Liver (tissue), 9 donors: ENCODE data around the gene GSTO2. TPM values are rescaled to one million over a fixed set of nuclear protein-coding genes. Genes with fewer than 3 reads are reported as not detected.

ENCODE experiments used
- DNase-seq: peaks from one replicate; pipeline ENCODE4 v3.0.0-alpha.2; 2017; ENCODE audit warnings: low spot score
- H3K27ac ChIP-seq, 2 donors: one replicate each; pipeline ENCODE4 v1.7.0; 2013; ENCODE audit warnings: inconsistent platforms in 2 of 2, low read length in 2 of 2, control low read depth in 1 of 2, low read depth in 1 of 2, mild to moderate bottlenecking in 1 of 2
- H3K27me3 ChIP-seq, 4 donors: one replicate each; pipeline versions ENCODE4 v1.6.1 to v1.7.0; 2013; ENCODE audit warnings: low read length in 3 of 4, inconsistent platforms in 1 of 4, mild to moderate bottlenecking in 1 of 4, moderate library complexity in 1 of 4; ENCODE audit not compliant: control insufficient read depth in 4 of 4, insufficient read depth in 4 of 4
- H3K36me3 ChIP-seq, 4 donors: one replicate each; pipeline versions ENCODE4 v1.6.1 to v1.7.0; 2013; ENCODE audit warnings: low read length in 3 of 4, mild to moderate bottlenecking in 3 of 4, low read depth in 1 of 4, moderate library complexity in 1 of 4; ENCODE audit not compliant: control insufficient read depth in 4 of 4, insufficient read depth in 3 of 4
- H3K4me1 ChIP-seq, 4 donors: one replicate each; pipeline versions ENCODE4 v1.6.1 to v1.7.0; 2013; ENCODE audit warnings: low read length in 3 of 4, mild to moderate bottlenecking in 3 of 4, moderate library complexity in 1 of 4; ENCODE audit not compliant: control insufficient read depth in 4 of 4, insufficient read depth in 4 of 4
- H3K4me3 ChIP-seq, 3 donors: one replicate each; pipeline versions ENCODE4 v1.6.1 to v1.7.0; 2013; ENCODE audit warnings: low read length in 3 of 3, control low read depth in 1 of 3, low read depth in 1 of 3, mild to moderate bottlenecking in 1 of 3
- H3K9ac ChIP-seq, 2 donors: one replicate each; pipeline ENCODE4 v1.7.0; 2013; ENCODE audit warnings: low read length in 2 of 2, mild to moderate bottlenecking in 2 of 2, moderate library complexity in 2 of 2, control low read depth in 1 of 2, low read depth in 1 of 2
- H3K9me3 ChIP-seq, 4 donors: one replicate each; pipeline versions ENCODE4 v1.6.1 to v1.7.0; 2013; ENCODE audit warnings: low read length in 3 of 4; ENCODE audit not compliant: control insufficient read depth in 4 of 4
- CTCF ChIP-seq: fragments of 150-350 bp; IDR thresholded peaks from 2 replicates; pipeline ENCODE4 v1.5.1; 2017; ENCODE audit warnings: improper control_type of control experiment, low read depth, low read length; ENCODE audit not compliant: missing input control
- EGR1 ChIP-seq, 2 donors: IDR thresholded peaks; 2 replicates each; pipeline ENCODE4 v1.6.1; 2016 to 2018; ENCODE audit warnings: antibody characterized with exemption in 2 of 2, low read depth in 2 of 2
- FOXA1 ChIP-seq: IDR thresholded peaks from 2 replicates; pipeline ENCODE4 v1.6.1; 2016; ENCODE audit warnings: antibody characterized with exemption
- FOXA2 ChIP-seq: IDR thresholded peaks from 2 replicates; pipeline ENCODE4 v1.6.1; 2016; ENCODE audit warnings: antibody characterized with exemption
- HNF4A ChIP-seq, 2 donors: conservative IDR thresholded peaks; 2 replicates each; pipeline ENCODE4 v1.6.1; 2016; ENCODE audit warnings: antibody characterized with exemption in 2 of 2, mild to moderate bottlenecking in 2 of 2
- HNF4G ChIP-seq: IDR thresholded peaks from 2 replicates; pipeline ENCODE4 v1.6.1; 2016; ENCODE audit warnings: antibody characterized with exemption
- JUND ChIP-seq, 2 donors: IDR thresholded peaks; 2 replicates each; pipeline ENCODE4 v1.6.1; 2016; ENCODE audit warnings: antibody characterized with exemption in 2 of 2
- NR2F2 ChIP-seq: IDR thresholded peaks from 2 replicates; pipeline ENCODE4 v1.6.1; 2016; ENCODE audit warnings: antibody characterized with exemption
- RAD21 ChIP-seq, 2 donors: IDR thresholded peaks; 2 replicates each; pipeline ENCODE4 v1.6.1; 2016; ENCODE audit warnings: antibody characterized with exemption in 2 of 2, mild to moderate bottlenecking in 2 of 2
- RXRA ChIP-seq, 2 donors: IDR thresholded peaks; 2 replicates each; pipeline ENCODE4 v1.6.1; 2017 to 2018; ENCODE audit warnings: antibody characterized with exemption in 2 of 2, mild to moderate bottlenecking in 1 of 2
- SP1 ChIP-seq: IDR thresholded peaks from 2 replicates; pipeline ENCODE4 v1.6.1; 2018; ENCODE audit warnings: antibody characterized with exemption, mild to moderate bottlenecking
- TAF1 ChIP-seq: conservative IDR thresholded peaks from 2 replicates; pipeline ENCODE4 v1.6.1; 2016; ENCODE audit warnings: antibody characterized with exemption, mild to moderate bottlenecking
- YY1 ChIP-seq: IDR thresholded peaks from 2 replicates; pipeline ENCODE4 v1.6.1; 2016; ENCODE audit warnings: antibody characterized with exemption, mild to moderate bottlenecking
- ZBTB33 ChIP-seq: IDR thresholded peaks from 2 replicates; pipeline ENCODE4 v1.6.1; 2016; ENCODE audit warnings: antibody characterized with exemption
- WGBS: extraction: QIAGEN DNeasy Blood & Tissue Kit; methylation state at CpG from one replicate; pipeline ENCODE4 v1.1.7; 2013; 5-methylcytosine and 5-hydroxymethylcytosine counted together
- polyA plus RNA-seq, 2 donors: library from polyadenylated mRNA; stranded (reverse) in 1 of 2; unstranded in 1 of 2; fragments of 200-250 nt in 1 of 2; fragments of >200 nt in 1 of 2; fragmentation: Nextera tagmentation in 1 of 2; extraction: Ambion mirVana in 1 of 2; gene quantifications; one replicate each; pipeline versions ENCODE4 v1.2.1 to v1.2.3, GENCODE V29; 2013 to 2015
- total RNA-seq, 2 donors: library from RNA; depleted of rRNA; stranded (reverse); fragments of >200 nt; gene quantifications; one replicate each; pipeline ENCODE4 v1.2.3, GENCODE V29; 2014
- TF ChIP-seq, protein P1 (sequence below): IDR thresholded peaks from 2 replicates; pipeline ENCODE4 v1.6.1; 2016; ENCODE audit warnings: antibody characterized with exemption
- donor health status: healthy.
- donor health status: healthy.
- donor health status: healthy.
- donor health status: healthy.
- donor health status: healthy.

Gene GSTO2
- total and polyA plus RNA-seq, 4 donors: 1.0 to 4.6 (median 1.7) TPM

DNA sequence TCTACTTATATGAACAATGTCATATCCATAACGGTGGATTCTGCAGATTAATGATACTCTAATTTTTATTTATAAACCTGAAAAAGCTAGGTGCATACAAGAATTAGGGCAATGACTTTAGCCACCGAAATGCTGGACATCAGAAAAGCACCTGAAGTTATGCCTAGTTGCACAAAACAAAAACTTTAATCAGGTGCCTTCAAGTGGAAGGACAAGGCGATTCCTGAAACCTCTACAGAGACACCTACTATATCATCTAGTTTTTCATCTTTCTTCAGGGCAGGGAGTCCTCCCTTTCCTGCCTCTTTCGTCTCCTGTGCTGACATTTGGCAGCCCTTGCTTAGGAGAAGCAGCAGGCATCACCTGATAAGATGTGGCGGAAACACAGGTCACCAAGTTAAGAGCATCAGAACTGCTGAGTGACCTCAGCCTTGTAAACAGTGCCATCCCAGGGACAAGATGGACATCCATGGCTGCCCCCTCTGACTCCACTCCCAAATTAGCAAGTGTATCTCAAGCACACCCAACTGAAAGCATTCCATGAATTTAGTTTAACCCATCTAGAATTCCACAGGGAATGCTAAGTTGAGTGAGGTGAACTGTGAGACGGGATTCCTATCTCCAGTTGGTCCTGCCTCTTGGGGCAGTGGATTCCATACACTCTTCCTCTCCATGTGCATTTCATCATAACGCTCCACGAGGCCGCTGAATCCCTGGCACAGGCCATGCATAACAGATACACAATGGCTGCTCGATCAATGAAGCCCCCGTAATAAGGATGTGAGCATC, 63.5 kb downstream of the GSTO2 start:
- no peak for TF ChIP-seq HNF4A (conservative IDR thresholded peaks at IDR 0.05)
- TF ChIP-seq NR2F2: peak; percentile 51
- WGBS: 83% methylated on average over 11 of the region's 11 CpGs
- Histone ChIP-seq H3K9ac (no peak overlapping the region), H3K4me1 (peaks cover 5 to 32% (median 16%) of the 10 kb centered on the region in 4 donors), H3K27me3 (no peaks in the 10 kb centered on the region), H3K9me3 (no peaks in the 10 kb centered on the region), H3K4me3 (no peak overlapping the region), H3K36me3 (no peaks in the 10 kb centered on the region), H3K27ac (peak overlapping the region; percentile 40 to 53)
- DNase-seq: no peak

- Histone ChIP-seq H3K9me3 (no peaks in the 10 kb centered on the region), H3K4me3 (no peak overlapping the region), H3K27me3 (no peaks in the 10 kb centered on the region), H3K4me1 (peaks cover 5 to 30% (median 10%) of the 10 kb centered on the region in 4 donors), H3K9ac (no peak overlapping the region), H3K27ac (peak overlapping the region; percentile 7 to 53), H3K36me3 (no peaks in the 10 kb centered on the region)
- no peak for DNase-seq
- no peak for TF ChIP-seq ZBTB33
- TF ChIP-seq CTCF: no peak
- TF ChIP-seq YY1: no peak
- TF ChIP-seq EGR1 (IDR thresholded peaks at IDR 0.05; ENCODE audit: low read depth in 2 of 2): no peak
- no peak for TF ChIP-seq HNF4A (conservative IDR thresholded peaks at IDR 0.05)
- 81% methylated on average over 13 of the region's 13 CpGs for WGBS
Observed at GRCh38 chr10:104333032-104333727, 64.2 kb downstream of the GSTO2 start.

- no peaks in the 10 kb centered on the region for H3K9me3 ChIP-seq
- H3K4me1 ChIP-seq: peaks cover 5 to 28% (median 9%) of the 10 kb centered on the region in 4 donors
- DNase-seq: no peak
- no peak overlapping the region for H3K9ac ChIP-seq
- H3K27me3 ChIP-seq: no peaks in the 10 kb centered on the region
- H3K27ac ChIP-seq: peak overlapping the region; percentile 2 to 42
- no peaks in the 10 kb centered on the region for H3K36me3 ChIP-seq
- WGBS: 81% methylated on average over 15 of the region's 15 CpGs
- no peak overlapping the region for H3K4me3 ChIP-seq
- TF ChIP-seq JUND (IDR thresholded peaks at IDR 0.05): no peak
- TF ChIP-seq RXRA (IDR thresholded peaks at IDR 0.05): no peak
- no peak for TF ChIP-seq TAF1
- TF ChIP-seq, protein P1, sequence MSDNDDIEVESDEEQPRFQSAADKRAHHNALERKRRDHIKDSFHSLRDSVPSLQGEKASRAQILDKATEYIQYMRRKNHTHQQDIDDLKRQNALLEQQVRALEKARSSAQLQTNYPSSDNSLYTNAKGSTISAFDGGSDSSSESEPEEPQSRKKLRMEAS: no peak
- no peak for TF ChIP-seq CTCF
- no peak for TF ChIP-seq FOXA1
- TF ChIP-seq SP1: no peak
- TF ChIP-seq HNF4G: no peak
- no peak for TF ChIP-seq EGR1 (IDR thresholded peaks at IDR 0.05; ENCODE audit: low read depth in 2 of 2)
- TF ChIP-seq YY1: no peak
- TF ChIP-seq NR2F2: no peak
- no peak for TF ChIP-seq RAD21 (IDR thresholded peaks at IDR 0.05)
- no peak for TF ChIP-seq FOXA2
Observed at GRCh38 chr10:104333728-104334373, 64.9 kb downstream of the GSTO2 start.
